GM19043 (cell line): ENCODE data around the gene PKD1L1.
"Not testable (repeated sequence)": the region's sequence is repeated elsewhere in the genome, so short reads cannot be mapped to it uniquely, and the experiment has no call there.

ENCODE experiments used
- ATAC-seq: cut with Tn5 transposase; IDR thresholded peaks from one replicate; pipeline ENCODE4 v1.9.1; 2021; ENCODE audit warnings: low read depth; ENCODE audit not compliant: unreplicated experiment

PKD1L1 gene

DNA sequence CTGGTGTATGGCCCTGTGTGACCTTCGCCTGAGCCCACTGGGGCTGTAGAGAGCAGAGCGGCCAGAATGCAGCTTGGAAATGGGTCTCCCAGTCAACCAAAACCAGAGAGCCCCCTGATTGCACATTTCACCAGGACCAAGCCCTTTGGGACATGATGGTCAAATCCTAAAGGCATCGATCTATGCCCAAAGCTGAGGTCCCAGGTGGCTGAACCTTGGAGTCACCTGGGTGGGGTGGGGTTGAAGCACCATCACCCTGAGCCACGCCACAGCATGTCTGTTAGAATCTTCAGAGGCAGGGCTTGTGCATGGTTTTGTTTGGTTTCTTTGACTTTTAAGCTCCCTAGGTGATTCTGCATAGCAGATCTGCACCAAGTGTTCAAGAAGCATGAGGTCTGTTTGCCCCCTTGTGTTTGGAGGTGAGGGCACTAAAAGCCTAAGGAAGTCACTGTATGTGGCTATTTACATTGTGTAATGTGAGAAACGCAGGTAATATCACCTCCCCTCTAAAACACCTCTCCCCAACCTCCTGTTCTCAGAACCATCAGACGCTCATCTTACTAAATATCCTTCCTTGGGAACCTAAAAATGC, 9.6 kb downstream of the PKD1L1 start:
- no peak for ATAC-seq

DNA sequence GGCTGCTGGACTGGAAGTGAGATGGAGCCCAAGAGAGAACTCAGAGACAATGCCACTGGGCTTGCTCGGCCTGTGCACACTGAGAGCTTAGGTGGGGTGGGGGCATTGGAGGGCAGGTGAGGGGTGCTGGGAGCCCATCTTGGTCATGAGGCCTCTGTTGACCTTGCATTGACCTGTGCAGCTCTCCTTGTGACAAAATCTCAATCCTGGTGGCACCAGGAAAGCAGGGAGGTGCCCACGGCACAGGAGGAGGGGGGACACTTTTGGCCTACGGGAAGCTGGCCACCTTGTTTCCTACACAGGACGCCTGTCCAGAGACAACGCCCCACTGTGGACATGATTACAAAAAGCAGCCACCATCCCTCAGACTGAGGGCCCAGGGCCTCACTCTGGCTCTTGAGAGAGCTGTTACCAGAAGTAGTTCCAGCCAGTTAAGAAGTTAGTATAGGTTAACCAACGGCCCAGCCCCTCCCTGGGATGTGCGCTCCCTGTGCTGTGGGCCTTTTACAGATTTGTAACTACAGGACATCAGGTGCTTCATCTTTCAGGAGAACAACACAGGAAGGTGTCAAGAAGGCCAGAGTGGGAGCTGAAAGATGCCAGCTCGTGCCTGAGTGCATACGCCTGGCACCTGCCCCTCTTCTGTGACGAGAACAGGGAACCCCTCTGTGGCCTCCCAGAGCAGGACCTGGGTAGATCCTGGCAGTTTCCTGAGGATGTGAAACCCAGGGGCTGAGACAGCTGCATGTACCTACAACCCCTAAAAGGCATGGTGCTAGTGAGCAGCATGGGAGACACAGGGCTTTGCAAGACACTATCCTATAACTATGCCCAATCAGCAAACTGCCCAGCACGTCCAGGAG, 10.3 kb downstream of the PKD1L1 start:
- peak; percentile 57 for ATAC-seq

DNA sequence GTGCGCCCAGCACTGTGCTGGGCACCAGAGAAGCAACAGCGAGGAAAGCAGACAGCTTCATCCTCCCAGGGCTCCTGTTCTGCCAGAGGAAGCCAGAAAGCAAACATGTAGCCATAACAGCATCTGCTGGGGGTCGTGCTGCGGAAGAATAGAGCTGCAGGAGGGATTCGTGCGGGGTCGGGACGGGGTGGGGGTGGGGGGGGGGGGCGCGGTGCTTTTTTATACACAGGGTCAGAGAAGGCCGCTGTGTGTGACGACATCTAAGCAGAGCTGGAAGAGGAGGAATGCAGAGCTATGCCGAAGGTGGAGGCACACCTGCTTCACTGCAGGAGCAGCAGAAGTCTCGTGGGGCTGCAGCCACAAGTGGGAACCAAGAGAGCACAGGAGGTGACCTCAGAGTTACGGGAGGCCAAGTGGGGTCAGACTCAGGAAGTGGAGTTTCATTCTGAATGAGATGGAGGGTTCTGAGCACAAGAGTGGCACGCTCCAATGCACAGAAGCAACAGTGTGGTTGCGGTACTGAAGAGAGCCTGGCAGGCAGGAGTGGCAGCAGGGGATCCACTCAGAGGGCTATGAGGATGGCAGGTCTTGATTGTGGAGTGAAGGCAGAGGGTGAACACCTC, 11.1 kb downstream of the PKD1L1 start:
- peak; percentile 87 for ATAC-seq

DNA sequence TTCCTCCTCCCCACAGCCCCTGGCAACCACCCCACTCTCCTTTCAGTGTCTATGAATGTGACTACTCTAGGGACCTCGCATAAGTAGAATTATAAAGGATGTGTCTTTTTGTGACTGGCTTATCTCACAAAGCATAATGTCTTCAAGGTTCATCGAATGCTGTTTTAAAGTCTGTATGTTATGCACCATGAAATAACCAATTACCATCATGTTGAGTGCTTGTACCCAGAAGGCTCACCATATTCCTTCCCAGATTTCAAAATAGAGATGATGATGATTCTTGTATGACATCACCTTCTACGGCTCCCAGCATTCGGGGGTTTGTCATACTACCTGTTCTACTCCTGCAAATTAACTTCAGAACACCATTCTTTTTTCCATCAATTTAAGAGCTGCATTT, 11.9 kb downstream of the PKD1L1 start:
- no peak for ATAC-seq

DNA sequence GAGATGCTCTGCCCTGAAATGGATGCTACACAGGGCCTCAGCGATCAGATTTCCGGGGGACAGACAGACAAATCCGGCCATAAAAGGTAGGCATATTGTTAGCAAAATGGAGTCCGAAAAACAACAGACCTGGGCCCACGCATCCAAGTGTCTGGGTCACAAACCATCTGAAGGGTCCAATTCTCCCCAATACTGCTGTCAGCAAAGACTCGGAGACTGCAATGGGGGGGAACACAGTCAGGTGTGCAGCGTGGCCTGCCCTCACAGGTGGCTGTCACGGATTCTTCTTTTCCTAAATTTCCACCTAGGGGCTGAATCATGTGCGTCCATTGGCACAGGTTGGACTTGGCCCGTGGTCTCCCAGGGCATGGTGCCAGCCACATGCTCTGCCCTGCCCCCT, 12.9 kb downstream of the PKD1L1 start:
- ATAC-seq = no peak

DNA sequence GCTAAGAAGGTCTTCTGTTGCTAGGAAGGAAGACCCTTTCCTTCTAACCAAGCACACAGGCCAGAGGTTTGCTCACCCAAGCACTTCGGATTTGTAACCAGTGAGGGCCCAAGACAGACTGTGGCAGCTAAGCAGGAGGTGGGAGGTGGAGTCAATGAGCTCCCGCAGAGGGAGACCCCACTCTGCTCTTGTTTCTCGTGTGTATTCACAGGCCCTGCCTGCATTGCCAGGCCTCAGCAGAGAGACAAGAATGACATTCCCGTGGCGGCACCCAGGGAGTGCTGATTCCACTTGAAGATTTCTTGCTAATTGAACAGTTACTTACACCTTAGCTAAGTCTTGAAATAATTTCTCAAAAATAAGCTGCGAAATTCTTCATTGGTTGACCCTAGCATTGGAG, 13.4 kb downstream of the PKD1L1 start:
- no peak for ATAC-seq

DNA sequence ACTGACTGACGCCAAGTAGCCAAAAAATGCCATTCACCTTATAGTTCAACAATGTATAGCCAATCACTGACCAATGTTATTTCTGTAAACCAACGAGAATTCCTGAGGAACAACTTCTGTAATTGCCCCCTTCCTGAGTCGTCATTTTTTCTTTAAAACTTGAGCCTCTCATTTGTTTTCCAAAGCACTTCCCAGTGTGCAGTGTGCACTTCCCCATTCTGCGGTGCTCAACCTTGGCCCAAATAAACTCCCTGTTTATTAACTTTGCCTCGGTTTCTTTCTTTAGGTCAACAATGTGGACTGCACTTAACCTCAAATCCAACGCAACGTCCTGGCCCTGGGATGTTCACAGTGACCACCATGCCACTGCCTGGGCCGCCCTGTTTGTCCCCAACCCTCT, 15.1 kb downstream of the PKD1L1 start:
- no peak for ATAC-seq

DNA sequence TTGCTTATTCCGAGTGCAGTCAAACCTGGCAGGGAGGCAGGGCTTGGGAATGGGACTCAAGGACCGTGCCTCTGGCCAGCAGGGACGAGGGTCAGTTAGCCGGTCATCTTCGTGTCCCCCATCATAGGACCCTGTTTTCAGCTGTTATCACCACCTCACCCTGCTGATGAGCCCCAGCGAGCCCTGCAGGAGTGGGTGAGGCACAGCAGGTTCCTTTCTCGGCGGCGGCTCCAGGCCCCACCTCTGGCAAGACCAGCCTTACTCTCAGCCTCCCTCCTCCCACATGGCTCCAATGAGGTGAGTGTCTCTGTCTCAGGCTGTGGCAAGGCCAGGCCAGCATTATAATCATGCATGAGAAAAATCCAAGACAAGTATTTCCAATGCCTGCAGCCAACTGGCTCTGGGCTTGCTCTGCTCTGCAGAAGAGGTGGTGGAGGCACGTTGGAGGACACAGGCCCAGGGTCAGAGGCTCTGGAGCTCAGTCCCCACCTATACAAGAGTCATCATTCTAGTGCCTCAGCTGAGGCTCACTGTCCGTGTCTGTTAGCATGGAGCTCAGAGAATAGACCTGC, 15.7 kb downstream of the PKD1L1 start:
- ATAC-seq = no peak

DNA sequence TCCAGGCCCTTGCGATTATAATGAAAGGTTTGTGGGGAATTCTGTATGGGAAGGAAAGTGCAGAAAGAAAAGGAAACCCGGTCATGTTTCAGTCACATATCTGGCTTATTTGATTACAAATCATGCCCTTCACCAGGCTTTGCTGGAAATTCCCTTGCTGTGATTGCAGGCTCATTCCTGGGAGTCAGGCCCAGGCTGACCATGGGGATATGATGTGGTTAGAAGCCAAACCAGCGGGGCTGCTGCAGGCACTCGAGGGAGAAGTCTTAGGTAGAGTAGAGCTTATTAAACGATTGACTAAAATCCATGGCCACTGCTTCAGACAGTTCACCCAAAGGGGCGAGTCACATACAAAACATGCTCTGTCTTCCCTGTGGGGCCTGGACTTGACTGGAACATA, 16.2 kb downstream of the PKD1L1 start:
- ATAC-seq = no peak

DNA sequence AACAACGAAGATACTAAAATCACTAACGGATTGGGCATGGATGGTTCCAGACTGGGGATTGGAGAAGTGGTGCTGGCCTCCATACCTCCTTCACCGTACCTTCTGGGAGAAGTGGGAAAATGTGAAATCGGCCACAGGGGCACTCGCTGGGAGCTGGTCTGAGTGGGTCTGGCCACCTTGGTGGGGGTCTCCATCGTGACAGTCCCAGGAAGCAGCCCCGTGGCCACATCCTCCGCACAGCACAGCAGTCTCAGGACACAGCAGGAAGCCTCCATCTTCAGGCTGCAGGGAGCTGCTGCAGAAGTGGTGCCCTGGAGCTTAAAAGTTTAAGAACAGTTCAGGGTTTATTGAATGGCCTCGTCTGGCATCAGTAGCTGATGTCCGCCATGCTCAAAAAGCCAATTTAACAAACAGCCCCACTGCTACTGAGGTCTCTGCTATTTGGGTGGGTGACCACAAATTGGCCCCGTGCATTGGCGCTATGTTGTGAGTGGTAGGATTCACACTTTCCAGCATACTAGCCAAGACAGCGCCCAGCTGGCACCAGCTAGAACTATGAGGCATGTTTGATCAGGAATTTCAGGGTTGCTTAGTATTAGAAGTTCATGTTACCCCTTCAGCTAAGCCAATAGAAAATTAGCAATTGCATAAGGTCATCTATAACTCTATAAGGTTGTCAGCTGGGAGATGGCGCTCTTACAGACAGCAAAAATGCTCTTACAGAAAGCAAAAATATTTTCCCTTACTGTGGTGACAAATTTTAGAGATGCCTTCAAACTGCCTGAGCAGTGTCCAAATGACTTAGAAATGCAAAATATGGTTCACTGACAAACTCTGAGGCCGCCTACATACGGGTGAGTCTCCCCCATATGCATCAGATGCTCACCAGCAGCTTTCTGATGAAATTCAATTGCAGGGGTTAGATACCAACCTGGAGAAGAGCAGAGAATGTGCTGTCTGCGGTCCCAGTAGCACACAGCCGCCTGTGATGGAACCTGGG, 17.0 kb downstream of the PKD1L1 start:
- no peak for ATAC-seq

DNA sequence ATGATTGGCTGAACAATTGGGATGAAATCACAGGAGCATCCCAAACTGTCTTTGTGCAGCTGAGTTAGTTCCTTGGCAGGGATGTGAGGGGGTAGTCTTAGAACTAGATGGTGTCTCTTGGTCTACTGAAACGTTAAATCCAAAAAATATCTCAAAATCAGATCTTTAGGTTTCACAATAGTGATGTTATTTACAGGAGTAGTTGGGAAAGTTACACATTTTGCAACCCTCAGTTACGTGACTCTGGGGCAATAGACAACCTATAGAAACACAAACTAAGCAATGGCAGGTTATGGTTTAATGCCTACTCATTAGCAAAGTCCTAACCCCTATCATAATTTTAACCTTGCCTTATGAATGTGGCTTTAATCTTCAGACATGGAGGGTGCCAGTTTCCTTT, 24.0 kb downstream of the PKD1L1 start:
- ATAC-seq = no peak

DNA sequence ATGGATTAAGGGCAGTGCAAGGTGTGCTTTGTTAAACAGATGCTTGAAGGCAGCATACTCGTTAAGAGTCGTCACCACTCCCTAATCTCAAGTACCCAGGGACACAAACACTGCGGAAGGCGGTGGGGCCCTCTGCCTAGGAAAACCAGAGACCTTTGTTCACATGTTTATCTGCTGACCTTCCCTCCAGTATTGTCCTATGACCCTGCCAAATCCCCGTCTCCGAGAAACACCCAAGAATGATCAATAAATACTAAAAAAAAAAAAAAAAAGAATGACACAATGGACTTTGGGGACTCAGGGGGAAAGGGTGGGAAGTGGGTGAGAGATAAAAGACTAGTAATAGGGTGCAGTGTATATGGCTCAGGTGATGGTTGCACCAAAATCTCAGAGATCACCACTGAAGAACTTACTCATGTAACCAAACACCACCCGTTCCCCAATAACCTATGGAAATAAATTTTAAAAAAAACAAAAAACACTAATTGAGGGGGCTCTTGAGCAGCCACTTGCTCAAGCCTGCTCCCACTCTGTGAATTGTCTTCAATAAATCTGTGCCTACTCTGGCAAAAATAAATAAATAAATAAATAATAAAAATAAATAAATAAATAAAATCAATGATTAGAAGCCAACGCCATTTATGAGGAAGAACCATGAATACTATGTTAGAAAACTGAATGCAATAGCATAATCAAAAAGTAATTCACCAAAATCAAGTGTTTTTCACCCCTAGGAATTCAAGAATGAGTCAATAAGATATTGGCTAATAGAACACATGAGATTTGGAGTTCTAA, 25.0 kb downstream of the PKD1L1 start:
- not testable (repeated sequence) for ATAC-seq

DNA sequence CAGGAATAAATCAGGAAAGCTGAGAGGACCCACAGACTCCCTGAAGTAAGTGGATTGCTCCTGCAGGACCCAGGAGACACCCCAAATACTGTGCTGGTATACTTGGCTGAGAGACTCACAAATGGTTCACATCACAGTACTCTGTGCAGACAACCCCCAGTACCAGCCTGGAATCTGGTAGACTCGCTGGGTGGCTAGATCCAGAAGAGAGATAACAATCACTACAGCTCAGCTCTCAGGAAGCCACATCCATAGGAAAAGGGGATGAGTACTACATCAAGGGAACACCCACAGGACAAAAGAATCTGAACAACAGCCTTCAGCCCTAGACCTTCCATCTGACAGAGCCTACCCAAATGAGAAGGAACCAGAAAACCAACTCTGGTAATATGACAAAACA, 31.8 kb downstream of the PKD1L1 start:
- not testable (repeated sequence) for ATAC-seq

DNA sequence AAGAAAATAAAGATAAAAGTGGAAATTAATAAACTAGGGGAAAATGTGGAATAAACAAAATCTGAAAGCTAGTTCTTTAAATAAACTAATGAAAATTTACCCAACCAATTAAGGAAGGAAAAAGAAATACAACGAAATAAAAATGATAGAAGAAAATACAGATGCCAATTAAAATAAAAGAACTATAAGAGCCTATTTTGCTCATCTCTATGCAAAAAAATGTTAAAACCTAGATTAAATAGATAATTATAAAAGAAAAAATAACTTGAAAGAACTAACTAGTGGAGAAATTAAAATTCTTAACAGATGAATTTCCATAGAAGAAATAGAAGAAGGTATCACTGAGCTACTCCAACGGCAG, 32.7 kb downstream of the PKD1L1 start:
- no peak for ATAC-seq

DNA sequence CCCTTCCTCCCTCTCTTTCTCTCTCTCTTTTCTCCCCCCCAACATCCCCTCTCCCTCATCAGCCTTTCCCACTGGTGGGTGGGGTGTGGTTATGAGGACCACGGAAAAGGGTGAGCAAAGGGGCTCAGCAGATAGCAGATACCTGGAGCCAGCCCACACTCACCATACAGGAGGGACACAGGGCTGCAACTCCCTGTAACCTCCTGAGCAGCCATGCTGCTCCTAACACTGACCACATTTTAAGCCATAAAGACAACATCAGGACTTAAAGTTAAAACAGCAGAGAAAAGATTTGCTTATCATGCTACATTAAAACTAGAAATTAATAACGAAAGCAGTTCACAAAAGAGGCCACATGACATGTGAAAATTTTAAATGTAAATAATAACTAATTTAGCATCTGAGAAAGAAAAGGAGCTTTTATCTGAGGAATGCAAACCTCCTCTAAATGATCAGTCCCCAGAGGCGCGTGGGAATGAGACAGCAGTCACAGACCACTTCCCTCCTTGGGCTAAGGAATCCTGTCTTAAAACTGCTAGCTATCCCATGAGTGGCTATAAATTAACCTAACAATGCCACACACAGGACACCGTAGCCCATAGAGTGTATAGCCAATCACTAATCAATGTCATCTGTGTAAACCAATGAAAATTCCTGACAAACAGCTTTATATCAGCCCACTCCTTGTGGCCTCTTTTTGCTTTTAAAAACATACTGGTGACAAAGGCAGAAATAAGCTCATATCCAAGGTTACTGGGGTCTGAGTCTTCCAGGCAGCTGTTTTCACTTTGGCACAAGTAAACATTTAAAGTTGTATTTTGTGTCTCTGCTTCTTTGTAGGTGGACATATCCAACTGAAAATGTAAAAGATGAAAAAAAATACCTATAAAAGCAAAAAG, 33.3 kb downstream of the PKD1L1 start:
- ATAC-seq = no peak

DNA sequence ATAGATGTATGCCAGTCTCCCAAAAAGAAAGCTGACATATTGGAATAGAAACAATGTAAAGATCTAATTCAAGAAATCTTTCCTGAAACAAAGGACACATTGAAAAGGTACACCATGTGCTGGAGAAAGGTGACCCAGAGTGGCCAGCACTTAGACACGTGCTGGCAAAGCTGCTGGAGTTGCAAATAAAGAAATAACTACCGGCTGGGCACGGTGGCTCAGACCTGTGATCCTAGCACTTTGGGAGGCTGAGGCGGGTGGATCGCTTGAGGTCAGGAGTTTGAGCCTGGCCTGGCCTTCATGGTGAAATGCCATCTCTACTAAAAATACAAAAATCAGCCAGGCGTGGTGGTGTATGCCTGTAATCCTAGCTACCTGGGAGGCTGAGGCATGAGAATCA, 35.9 kb downstream of the PKD1L1 start:
- ATAC-seq = no peak

DNA sequence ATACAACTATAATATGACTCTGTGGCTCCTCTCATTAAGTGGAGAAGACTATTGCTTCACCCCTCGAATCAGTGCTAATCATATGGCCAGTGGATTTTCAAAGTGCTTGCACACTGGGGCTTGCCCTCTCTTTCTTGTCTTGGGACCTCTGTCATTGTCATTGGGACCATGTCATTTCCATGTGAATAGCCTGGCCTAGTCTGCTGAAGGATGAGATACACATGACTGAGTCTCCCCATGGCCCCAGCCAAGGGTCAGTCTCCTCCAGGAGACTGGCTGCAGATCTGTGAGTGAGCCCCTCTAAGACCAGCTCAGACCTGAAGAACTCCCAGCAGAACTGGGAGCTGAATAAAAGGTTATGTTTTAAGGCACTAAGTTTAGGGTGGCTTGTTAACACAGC, 39.5 kb downstream of the PKD1L1 start:
- no peak for ATAC-seq

DNA sequence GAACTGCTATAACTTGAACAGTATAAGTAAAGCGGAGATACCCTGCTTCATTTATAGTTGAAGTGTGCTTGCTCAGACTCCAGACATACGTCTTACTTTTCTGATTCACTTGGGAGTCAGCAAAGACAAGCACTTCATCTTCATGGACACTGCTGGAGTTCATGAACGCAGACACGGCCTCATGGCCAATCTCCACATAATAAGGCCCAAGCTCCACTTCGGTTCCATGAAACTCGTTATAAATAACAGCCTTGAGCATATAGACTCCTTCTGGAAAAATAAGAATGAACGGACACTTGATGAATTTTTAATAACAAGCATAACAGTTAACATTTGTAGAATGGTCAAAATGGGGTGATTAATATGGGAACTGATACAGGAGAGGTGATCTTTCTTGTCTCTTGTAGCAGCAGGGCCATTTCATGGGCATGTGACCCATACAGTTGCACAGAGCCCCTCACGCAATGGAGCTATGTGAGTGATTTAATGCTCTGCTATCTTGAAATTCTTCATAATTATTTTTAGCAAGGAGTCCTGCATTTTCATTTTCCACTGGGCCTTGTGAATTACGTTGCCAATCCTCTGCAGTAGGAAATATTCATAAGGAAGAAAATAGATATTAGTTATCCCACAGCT, 40.2 kb downstream of the PKD1L1 start:
- no peak for ATAC-seq
